Ramos (cell line): Measurements from ENCODE around the gene BCLAF1.

Experiments used
- in situ Hi-C: fragments of 300-500 bp; cut with MboI; formaldehyde crosslinking; loops from one replicate; pipeline ENCODE4 v1.14.3; 2022; ENCODE audit warnings: low sequenced_read_pairs; ENCODE audit not compliant: unreplicated experiment

BCLAF1 gene, protein sequence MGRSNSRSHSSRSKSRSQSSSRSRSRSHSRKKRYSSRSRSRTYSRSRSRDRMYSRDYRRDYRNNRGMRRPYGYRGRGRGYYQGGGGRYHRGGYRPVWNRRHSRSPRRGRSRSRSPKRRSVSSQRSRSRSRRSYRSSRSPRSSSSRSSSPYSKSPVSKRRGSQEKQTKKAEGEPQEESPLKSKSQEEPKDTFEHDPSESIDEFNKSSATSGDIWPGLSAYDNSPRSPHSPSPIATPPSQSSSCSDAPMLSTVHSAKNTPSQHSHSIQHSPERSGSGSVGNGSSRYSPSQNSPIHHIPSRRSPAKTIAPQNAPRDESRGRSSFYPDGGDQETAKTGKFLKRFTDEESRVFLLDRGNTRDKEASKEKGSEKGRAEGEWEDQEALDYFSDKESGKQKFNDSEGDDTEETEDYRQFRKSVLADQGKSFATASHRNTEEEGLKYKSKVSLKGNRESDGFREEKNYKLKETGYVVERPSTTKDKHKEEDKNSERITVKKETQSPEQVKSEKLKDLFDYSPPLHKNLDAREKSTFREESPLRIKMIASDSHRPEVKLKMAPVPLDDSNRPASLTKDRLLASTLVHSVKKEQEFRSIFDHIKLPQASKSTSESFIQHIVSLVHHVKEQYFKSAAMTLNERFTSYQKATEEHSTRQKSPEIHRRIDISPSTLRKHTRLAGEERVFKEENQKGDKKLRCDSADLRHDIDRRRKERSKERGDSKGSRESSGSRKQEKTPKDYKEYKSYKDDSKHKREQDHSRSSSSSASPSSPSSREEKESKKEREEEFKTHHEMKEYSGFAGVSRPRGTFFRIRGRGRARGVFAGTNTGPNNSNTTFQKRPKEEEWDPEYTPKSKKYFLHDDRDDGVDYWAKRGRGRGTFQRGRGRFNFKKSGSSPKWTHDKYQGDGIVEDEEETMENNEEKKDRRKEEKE

GRCh38 chr6:136289579-136290409 is at the start of gene BCLAF1:
Gene BCLAF1, minus strand, starts transcription at chr6:136289846. Its CDS starts 9,980 bp downstream, at chr6:136279866.
- in situ Hi-C loops: no loop called here

DNA sequence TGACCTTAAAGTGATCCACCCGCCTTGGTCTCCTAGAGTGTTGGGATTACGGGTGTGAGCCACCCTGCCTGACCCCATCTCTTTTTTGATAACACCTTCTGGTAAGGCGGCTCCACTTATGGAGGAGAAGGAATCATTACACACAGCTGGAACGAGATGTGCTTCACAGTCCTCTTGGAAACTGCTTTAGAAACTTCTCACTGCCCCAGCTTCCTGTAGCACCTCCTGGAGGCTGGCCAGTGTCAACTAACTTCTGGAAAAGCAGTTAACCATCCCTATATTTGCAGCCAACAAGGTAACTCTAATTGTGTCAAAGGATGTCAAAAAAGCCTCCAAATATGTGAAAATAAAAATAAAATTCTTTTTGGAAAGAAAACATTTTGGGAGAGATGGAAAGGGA is 48.8 kb upstream of the BCLAF1 start:
- in situ Hi-C loops: no loop called here

DNA sequence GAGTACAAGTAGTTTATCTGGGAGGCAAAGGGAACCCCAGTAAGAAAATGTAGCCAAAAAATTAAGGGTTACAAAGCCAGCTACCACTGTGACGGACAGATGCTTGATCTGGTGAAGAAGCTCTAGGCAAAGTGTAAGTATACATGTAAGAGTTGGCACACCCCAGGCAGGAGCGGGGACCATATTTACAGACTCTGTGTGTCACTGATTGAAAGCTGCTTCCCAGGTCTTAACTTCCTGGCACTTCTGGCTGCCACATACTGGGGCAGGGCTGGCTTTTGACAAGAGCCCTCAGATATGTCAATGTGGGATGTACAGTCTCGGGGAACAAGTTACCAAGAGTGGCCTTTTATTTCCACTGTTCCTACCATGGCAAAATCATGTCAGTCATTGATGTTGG is 48.0 kb upstream of the BCLAF1 start:
- in situ Hi-C loops: no loop called here

DNA sequence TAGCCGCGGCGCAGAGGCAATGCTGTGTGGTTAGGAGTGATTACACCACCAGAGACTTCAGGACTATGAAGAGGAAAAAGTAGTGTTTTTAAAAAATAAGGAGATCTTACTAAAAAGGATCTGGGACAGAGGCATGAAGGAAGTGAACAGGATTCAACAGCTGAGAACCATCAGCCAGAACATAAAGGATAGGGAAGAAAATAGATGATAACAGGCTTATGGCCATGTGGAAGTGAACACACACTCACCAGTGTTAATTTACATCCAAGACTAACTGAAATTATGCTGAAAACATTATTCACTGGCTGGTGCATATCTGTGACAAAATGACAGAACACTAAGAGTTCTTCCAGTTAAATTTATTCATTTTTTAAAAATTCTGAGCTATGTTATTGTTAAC is 47.5 kb upstream of the BCLAF1 start:
- in situ Hi-C loops: no loop called here

DNA sequence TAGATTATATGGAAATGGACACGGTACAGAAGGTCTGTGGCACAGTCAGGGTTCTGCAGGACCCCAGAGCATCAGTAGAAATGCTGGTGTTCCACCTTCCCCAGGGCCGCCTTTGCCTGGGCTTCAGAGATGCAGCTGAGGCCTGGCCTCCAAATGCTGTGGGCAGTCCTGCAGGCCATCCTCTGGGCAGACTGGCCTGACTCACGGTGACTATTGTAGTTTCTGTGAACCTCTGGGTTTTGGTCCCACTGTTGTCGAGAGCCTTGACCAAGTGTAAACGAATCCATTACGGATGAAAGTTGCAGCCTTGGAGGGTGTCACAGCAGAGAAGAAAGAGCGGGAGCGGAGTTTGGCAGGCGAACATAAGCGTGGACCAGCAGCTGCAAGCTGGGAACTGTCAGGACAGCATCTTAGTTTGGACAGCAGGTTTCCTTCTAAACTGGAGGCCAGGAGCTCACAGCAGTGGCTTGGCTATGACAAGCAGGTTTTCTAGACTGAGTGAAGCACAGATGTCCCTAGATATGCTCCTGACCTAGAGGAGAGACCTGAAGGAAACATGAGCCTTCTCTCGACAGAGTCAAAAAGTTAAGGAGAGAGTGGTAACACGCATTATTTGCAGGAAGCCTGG is 46.2 kb upstream of the BCLAF1 start:
- in situ Hi-C loops: no loop called here

DNA sequence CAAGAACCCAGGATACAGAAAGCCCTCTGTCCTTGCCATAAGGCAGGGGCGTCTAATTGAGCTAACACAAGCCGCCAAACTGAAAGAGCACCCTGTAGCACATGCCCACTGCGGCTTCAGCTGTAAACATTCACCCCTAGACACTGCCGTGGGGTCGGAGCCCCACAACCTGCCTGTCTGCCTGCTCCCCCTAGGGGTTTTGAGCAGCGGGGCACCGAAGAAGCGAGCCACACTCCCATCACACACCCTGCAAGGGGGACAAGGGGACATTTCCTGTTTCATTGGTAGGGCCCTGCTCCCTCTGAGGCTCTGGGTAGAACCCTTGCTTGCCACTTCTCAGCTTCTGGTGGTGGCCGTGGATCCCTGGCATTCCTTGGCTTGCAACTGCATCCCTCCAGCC is 45.2 kb upstream of the BCLAF1 start:
- in situ Hi-C loops: no loop called here

- in situ Hi-C loops: no loop called here
Measured at GRCh38 chr6:136334465-136334846, 44.8 kb upstream of the BCLAF1 start.

DNA sequence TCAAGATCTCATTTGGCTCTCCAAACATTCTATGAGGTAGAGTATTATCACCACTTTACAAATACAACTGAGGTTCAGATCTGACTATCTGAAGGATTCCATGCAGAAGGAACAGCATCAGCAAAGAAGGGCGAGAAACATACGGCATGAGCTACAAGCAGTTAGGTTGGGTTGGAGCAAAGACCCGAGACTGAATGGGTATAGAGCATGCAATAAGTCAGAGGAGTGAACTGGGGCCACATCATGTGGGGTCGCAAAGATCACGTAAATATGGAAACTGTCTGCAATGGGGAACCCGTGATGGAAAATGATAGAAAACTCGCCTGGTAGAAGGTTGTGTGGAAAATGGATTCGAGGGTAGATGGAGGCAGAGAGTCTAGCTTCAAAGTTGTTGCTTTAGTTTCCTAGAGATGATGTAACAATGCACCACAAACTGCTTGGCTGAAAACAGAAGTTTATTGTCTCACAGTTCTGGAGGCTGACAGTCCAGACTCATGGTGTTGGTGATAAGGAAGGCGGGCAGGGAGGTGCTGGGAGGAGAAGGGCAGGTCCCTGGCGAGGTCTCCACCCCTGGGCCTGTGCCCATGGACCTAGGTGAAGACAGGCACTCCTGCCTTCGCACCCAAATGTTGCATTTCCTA is 44.3 kb upstream of the BCLAF1 start:
- in situ Hi-C loops: no loop called here

DNA sequence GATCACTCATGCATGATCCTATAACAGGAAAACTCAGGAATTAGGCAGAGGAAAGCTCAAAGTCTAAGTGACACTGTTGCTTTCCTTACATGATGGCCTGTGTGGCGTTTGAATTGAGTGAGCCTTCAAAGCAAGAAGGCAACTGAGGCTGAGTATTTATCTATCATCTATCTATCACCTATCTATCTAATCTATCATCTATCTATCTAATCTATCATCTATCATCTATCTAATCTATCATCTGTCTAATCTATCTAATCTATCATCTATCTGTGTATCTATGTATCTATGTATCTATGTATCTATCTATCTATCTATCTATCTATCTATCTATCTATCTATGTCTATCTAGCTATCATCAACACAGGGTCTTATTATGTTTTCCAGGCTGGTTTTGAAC is 41.8 kb upstream of the BCLAF1 start:
- in situ Hi-C loops: no loop called here

DNA sequence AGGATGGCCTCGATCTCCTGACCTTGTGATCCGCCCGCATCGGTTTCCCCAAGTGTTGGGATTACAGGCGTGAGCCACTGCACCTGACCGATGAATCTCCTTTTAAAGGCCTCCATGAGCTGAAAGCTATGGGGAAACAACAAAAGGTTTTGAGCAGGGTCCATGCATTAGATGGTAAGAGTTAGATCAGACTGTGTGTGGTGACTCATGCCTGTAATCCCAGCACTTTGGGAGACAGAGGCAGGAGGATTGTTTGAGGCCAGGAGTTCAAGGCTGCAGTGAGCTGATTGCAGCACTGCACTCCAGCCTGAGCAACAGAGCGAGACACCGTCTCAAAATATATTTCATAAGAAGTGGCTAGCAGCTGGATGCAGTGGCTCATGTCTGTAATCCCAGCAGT is 41.0 kb upstream of the BCLAF1 start:
- in situ Hi-C loops: no loop called here

- in situ Hi-C loops: no loop called here
Measured at GRCh38 chr6:136326038-136326553, 36.5 kb upstream of the BCLAF1 start.

GRCh38 chr6:136324686-136325380 is 35.2 kb upstream of the BCLAF1 start:
- in situ Hi-C loops: no loop called here

GRCh38 chr6:136323431-136324112 is 33.9 kb upstream of the BCLAF1 start:
- in situ Hi-C loops: no loop called here

- in situ Hi-C loops: no loop called here
Measured at GRCh38 chr6:136319732-136320131, 30.1 kb upstream of the BCLAF1 start.

DNA sequence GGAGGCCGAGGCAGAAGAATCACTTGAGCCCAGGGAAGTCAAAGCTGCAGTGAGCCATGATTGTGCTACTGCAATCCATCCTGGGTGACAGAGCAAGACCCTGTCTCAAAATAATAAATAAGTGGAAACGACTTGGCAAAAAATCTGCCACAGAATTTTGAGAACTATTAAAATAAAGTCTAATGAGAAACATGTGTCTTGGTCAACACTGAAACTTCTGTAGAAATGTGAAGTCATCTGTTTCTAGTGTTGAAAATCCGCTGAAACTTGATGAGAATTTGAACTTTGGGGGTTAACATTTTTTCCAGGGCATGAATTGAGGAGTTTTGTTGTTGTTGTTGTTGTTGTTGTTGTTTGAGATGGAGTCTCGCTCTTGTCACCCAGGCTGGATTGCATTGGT is 29.0 kb upstream of the BCLAF1 start:
- in situ Hi-C loops: no loop called here

DNA sequence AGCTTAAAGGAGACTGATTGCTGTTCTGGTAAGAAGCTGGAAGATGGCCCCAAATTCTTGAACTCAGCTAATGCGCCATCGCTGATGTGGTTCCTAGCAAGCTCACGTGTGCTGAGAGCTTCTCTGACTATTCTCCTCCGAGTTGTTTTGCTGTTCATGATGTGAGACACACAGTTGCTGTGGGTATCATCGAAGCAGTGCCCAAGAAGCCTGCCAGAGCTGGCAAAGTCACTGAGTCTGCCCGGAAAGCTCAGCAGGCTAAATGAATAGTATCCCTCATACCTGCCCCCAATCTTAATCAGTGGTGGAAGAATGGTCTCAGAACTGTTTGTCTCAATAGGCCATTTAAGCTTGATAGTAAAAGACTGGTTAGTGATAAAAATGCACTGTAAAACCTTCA is 28.3 kb upstream of the BCLAF1 start:
- in situ Hi-C loops: no loop called here

GRCh38 chr6:136317021-136317694 is 27.5 kb upstream of the BCLAF1 start:
- in situ Hi-C loops: no loop called here

GRCh38 chr6:136315594-136315993 is 25.9 kb upstream of the BCLAF1 start:
- in situ Hi-C loops: no loop called here
